HG03575 (cell line): ENCODE data around the gene RPP14.
"Not testable (repeated sequence)": the region's sequence is repeated elsewhere in the genome, so short reads cannot be mapped to it uniquely, and the experiment has no call there.

Experiments
- ATAC-seq: cut with Tn5 transposase; IDR thresholded peaks from one replicate; pipeline ENCODE4 v1.9.1; 2021; ENCODE audit not compliant: unreplicated experiment, insufficient number of reproducible peaks, low FRiP score; ENCODE audit errors: extremely low read depth

RPP14 gene

GRCh38 chr3:58326267-58326900 is 20.3 kb downstream of the RPP14 start:
- no peak for ATAC-seq

- ATAC-seq = no peak
These were observed 23.3 kb downstream of the RPP14 start for GRCh38 chr3:58329150-58329921.

GRCh38 chr3:58329922-58330413 is 23.9 kb downstream of the RPP14 start:
- no peak for ATAC-seq

- no peak for ATAC-seq
These were observed 25.6 kb downstream of the RPP14 start for GRCh38 chr3:58331593-58332152.

- ATAC-seq = no peak
These were observed 26.6 kb downstream of the RPP14 start, which contains the start of gene PXK for GRCh38 chr3:58332575-58333188. PXK (plus strand) TSS chr3:58332892; CDS start chr3:58332989, 97 bp downstream.

- ATAC-seq = no peak
These were observed 27.4 kb downstream of the RPP14 start for GRCh38 chr3:58333206-58334012.

GRCh38 chr3:58334013-58334321 is 27.9 kb downstream of the RPP14 start:
- ATAC-seq = no peak

GRCh38 chr3:58334506-58334884 is 28.4 kb downstream of the RPP14 start:
- ATAC-seq = no peak

- no peak for ATAC-seq
These were observed 29.6 kb downstream of the RPP14 start for GRCh38 chr3:58335652-58335947.

GRCh38 chr3:58336135-58336882 is 30.3 kb downstream of the RPP14 start:
- no peak for ATAC-seq

GRCh38 chr3:58337190-58337589 is 31.1 kb downstream of the RPP14 start:
- ATAC-seq = no peak

GRCh38 chr3:58339146-58339545 is 33.1 kb downstream of the RPP14 start:
- not testable (repeated sequence) for ATAC-seq

- no peak for ATAC-seq
These were observed 34.7 kb downstream of the RPP14 start for GRCh38 chr3:58340594-58341244.

GRCh38 chr3:58341376-58341775 is 35.3 kb downstream of the RPP14 start:
- no peak for ATAC-seq

- ATAC-seq = no peak
These were observed 36.6 kb downstream of the RPP14 start for GRCh38 chr3:58342676-58343075.

GRCh38 chr3:58345457-58345856 is 39.4 kb downstream of the RPP14 start:
- no peak for ATAC-seq

GRCh38 chr3:58346368-58346767 is 40.3 kb downstream of the RPP14 start:
- ATAC-seq = no peak

GRCh38 chr3:58347984-58348383 is 41.9 kb downstream of the RPP14 start:
- ATAC-seq = no peak
